ENCODE measurements around the gene C17orf75.
"Not testable (repeated sequence)": the region's sequence is repeated elsewhere in the genome, so short reads cannot be mapped to it uniquely, and the experiment has no call there.

The C17orf75 gene

GRCh38 chr17:32345951-32346600 lies 4.1 kb upstream of the C17orf75 start:
- no peak for DNase-seq (ENCODE audit: low read depth)

GRCh38 chr17:32342603-32343325 lies 791 bp upstream of the C17orf75 start:
- no peak for DNase-seq (ENCODE audit: low read depth)

GRCh38 chr17:32341141-32341856 lies 674 bp downstream of the C17orf75 start:
- no peak for DNase-seq (ENCODE audit: low read depth)

GRCh38 chr17:32335687-32336086 lies 6.3 kb downstream of the C17orf75 start:
- DNase-seq (ENCODE audit: low read depth) = no peak

GRCh38 chr17:32335046-32335445 lies 6.9 kb downstream of the C17orf75 start:
- DNase-seq (ENCODE audit: low read depth) = no peak

- no peak for DNase-seq (ENCODE audit: low read depth)
Observed at GRCh38 chr17:32333187-32333586, 8.8 kb downstream of the C17orf75 start.

- no peak for DNase-seq (ENCODE audit: low read depth)
Observed at GRCh38 chr17:32331243-32332040, 10.5 kb downstream of the C17orf75 start.

GRCh38 chr17:32330147-32330546 lies 11.8 kb downstream of the C17orf75 start:
- DNase-seq (ENCODE audit: low read depth) = no peak

GRCh38 chr17:32327911-32328310 lies 14.1 kb downstream of the C17orf75 start:
- no peak for DNase-seq (ENCODE audit: low read depth)

GRCh38 chr17:32323811-32324491 lies 18.0 kb downstream of the C17orf75 start:
- no peak for DNase-seq (ENCODE audit: low read depth)

- DNase-seq (ENCODE audit: low read depth) = no peak
Observed at GRCh38 chr17:32323046-32323445, 18.9 kb downstream of the C17orf75 start.

GRCh38 chr17:32320847-32321246 lies 21.1 kb downstream of the C17orf75 start:
- DNase-seq (ENCODE audit: low read depth) = no peak

GRCh38 chr17:32320080-32320479 lies 21.9 kb downstream of the C17orf75 start:
- not testable (repeated sequence) for DNase-seq (ENCODE audit: low read depth)

- peak; percentile 63 for DNase-seq (ENCODE audit: low read depth)
Observed at GRCh38 chr17:32319548-32319905, 22.4 kb downstream of the C17orf75 start.

GRCh38 chr17:32318071-32318470 lies 23.9 kb downstream of the C17orf75 start:
- DNase-seq (ENCODE audit: low read depth) = no peak

GRCh38 chr17:32317353-32317752 lies 24.6 kb downstream of the C17orf75 start:
- DNase-seq (ENCODE audit: low read depth) = no peak

GRCh38 chr17:32316653-32317052 lies 25.3 kb downstream of the C17orf75 start:
- not testable (repeated sequence) for DNase-seq (ENCODE audit: low read depth)

GRCh38 chr17:32315171-32315570 lies 26.8 kb downstream of the C17orf75 start:
- DNase-seq (ENCODE audit: low read depth) = no peak

- no peak for DNase-seq (ENCODE audit: low read depth)
Observed at GRCh38 chr17:32314636-32315035, 27.3 kb downstream of the C17orf75 start.

GRCh38 chr17:32311028-32311536 lies 30.9 kb downstream of the C17orf75 start:
- no peak for DNase-seq (ENCODE audit: low read depth)

- DNase-seq (ENCODE audit: low read depth) = no peak
Observed at GRCh38 chr17:32307658-32308057, 34.3 kb downstream of the C17orf75 start.
